GM12878 (cell line): ENCODE measurements around the gene PRPSAP2. TPM values are rescaled to one million over a fixed set of nuclear protein-coding genes. Genes with fewer than 3 reads are reported as not detected.

Source experiments
- BACH1 ChIP-seq: fragments of 450-650 bp; IDR thresholded peaks from 2 replicates; pipeline ENCODE4 v1.6.1; 2017; ENCODE audit warnings: mild to moderate bottlenecking, borderline replicate concordance
- EZH2 ChIP-seq: IDR thresholded peaks from 2 replicates; pipeline ENCODE4 v1.6.1; 2012; ENCODE audit warnings: low read depth, mild to moderate bottlenecking, control low read depth, inconsistent platforms, low read length, borderline replicate concordance; ENCODE audit not compliant: control insufficient read depth
- FOS ChIP-seq: IDR thresholded peaks from 3 replicates; pipeline ENCODE4 v1.6.1; 2011; ENCODE audit warnings: borderline replicate concordance; ENCODE audit not compliant: insufficient read length; ENCODE audit errors: extremely low read depth
- FOXM1 ChIP-seq: IDR thresholded peaks from 2 replicates; pipeline ENCODE4 v1.6.1; 2012; ENCODE audit warnings: low read depth, mild to moderate bottlenecking, inconsistent platforms, low read length, moderate library complexity
- IKZF1 ChIP-seq: fragments of 450-650 bp; conservative IDR thresholded peaks from 2 replicates; pipeline ENCODE4 v1.6.1; 2017; ENCODE audit warnings: antibody characterized with exemption, mild to moderate bottlenecking
- JUNB ChIP-seq: IDR thresholded peaks from 2 replicates; pipeline ENCODE4 v1.6.1; 2016; ENCODE audit warnings: antibody characterized with exemption, mild to moderate bottlenecking
- KDM1A ChIP-seq: fragments of 200-600 bp; sonication (generic); IDR thresholded peaks from 2 replicates; pipeline ENCODE4 v1.6.1; 2016; ENCODE audit warnings: borderline replicate concordance
- RCOR1 ChIP-seq: conservative IDR thresholded peaks from 2 replicates; pipeline ENCODE4 v1.6.1; 2012; ENCODE audit warnings: low read depth, low read length, improper control_type of control experiment
- SIX5 ChIP-seq: IDR thresholded peaks from 2 replicates; pipeline ENCODE4 v1.6.1; 2011; ENCODE audit warnings: mild to moderate bottlenecking, low read depth, low read length, moderate library complexity; ENCODE audit not compliant: severe bottlenecking
- SREBF2 ChIP-seq: IDR thresholded peaks from 2 replicates; pipeline ENCODE4 v1.6.1; 2012; ENCODE audit warnings: mild to moderate bottlenecking, low read length
- SRF ChIP-seq, 2 experiments: IDR thresholded peaks; 2 replicates each; pipeline ENCODE4 v1.6.1; 2011; ENCODE audit warnings: low read depth in 2 of 2, low read length in 2 of 2, mild to moderate bottlenecking in 1 of 2, moderate library complexity in 1 of 2
- SUPT20H ChIP-seq: IDR thresholded peaks from 2 replicates; pipeline ENCODE4 v1.6.1; 2011; ENCODE audit warnings: low read depth, mild to moderate bottlenecking, low read length, moderate library complexity, borderline replicate concordance; ENCODE audit not compliant: control insufficient read depth
- TAF1 ChIP-seq: IDR thresholded peaks from 2 replicates; pipeline ENCODE4 v1.6.1; 2011; ENCODE audit warnings: mild to moderate bottlenecking, low read depth, low read length, borderline replicate concordance
- USF2 ChIP-seq: IDR thresholded peaks from 2 replicates; pipeline ENCODE4 v1.6.1; 2011; ENCODE audit warnings: low read depth, low read length, improper control_type of control experiment, borderline replicate concordance
- YBX1 ChIP-seq: fragments of 450-650 bp; IDR thresholded peaks from 2 replicates; pipeline ENCODE4 v1.6.1; 2016; ENCODE audit warnings: antibody characterized with exemption
- ZBTB4 ChIP-seq: fragments of 450-650 bp; formaldehyde crosslinking; IDR thresholded peaks from 2 replicates; pipeline ENCODE4 v1.4.0; 2022; ENCODE audit warnings: mild to moderate bottlenecking, moderate library complexity
- ZNF687 ChIP-seq: fragments of 450-650 bp; IDR thresholded peaks from 2 replicates; pipeline ENCODE4 v1.6.1; 2017; ENCODE audit warnings: mild to moderate bottlenecking, moderate library complexity
- polyA plus RNA-seq, 11 experiments: library from polyadenylated mRNA; depleted of rRNA in 4 of 11; unstranded in 6 of 11; stranded (reverse) in 5 of 11; fragments of >200 nt; fragmentation: Nextera tagmentation in 4 of 11; fragmentation: Illumina TruSeq in 1 of 11; extraction: Ambion mirVana in 4 of 11; extraction: Trizol in 1 of 11; gene quantifications; 1 replicate in 1 of 11; 2 replicates in 10 of 11; pipeline versions ENCODE4 v1.2.1 to v1.2.3, GENCODE V29; 2011 to 2016; ENCODE audit warnings: inconsistent platforms in 2 of 11, missing spikeins in 2 of 11, low read depth in 1 of 11
- total RNA-seq, 4 experiments: library from RNA; depleted of rRNA in 3 of 4; stranded (reverse); fragments of >200 nt in 3 of 4; fragmentation: Illumina TruSeq in 1 of 4; extraction: Trizol in 1 of 4; gene quantifications; 2 replicates each; pipeline versions ENCODE4 v1.2.1 to v1.2.3, GENCODE V29; 2013 to 2021
- TF ChIP-seq, protein P1 (sequence below): fragments of 450-650 bp; formaldehyde crosslinking; IDR thresholded peaks from 2 replicates; pipeline ENCODE4 v1.4.0; 2020; ENCODE audit warnings: mild to moderate bottlenecking, moderate library complexity

The PRPSAP2 gene
- total and polyA plus RNA-seq, 10 of the 15 experiments (the other 5 are each of a cell fraction or from before 2014, with no cell fraction given): 33.2 to 102 (median 83.8) TPM

DNA sequence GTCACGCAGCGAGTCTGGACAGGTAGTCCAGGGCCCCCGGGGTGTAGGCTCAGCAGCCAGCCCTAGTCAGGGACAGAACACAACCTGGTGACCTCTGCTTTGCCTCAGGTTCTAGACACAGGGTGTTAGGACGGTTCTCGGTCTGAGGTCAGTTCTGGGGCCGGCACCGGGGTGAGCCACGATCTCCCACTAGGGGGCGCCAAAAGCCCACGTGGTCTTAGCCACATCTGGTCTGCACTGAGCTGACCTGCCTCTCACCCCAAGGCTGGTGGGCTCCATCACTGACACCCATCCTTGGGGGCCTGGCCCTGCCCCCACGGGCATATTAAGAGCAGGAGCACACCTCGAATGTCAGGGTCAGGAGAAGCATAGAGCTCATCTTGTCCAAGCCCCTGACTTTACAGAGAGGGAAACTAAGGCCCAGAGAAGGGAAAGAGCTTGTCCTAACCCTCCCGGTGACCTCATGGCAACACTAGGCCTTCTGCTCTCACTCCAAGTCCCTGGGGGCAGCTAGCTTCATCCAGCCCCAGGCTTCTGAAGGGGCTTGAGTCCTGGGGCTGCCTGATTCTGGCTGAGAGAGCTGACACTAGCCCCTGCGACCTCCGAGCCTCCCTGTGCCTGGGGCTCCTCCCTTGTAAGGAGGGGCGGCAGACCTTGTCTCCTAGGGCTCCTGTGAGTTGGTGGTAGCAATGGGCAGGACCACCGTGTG, 103.0 kb downstream of the PRPSAP2 start (continued):
- TF ChIP-seq USF2: peak; percentile 40
- no peak for TF ChIP-seq SRF (IDR thresholded peaks at IDR 0.05; ENCODE audit: low read depth in 2 of 2, low read length in 2 of 2)
- TF ChIP-seq BACH1: 0 out of 2 replicates have a peak, but pooled peaks have one; percentile 33
- no peak for TF ChIP-seq IKZF1
- no peak for TF ChIP-seq TAF1
- no peak for TF ChIP-seq EZH2
- TF ChIP-seq, protein P1, sequence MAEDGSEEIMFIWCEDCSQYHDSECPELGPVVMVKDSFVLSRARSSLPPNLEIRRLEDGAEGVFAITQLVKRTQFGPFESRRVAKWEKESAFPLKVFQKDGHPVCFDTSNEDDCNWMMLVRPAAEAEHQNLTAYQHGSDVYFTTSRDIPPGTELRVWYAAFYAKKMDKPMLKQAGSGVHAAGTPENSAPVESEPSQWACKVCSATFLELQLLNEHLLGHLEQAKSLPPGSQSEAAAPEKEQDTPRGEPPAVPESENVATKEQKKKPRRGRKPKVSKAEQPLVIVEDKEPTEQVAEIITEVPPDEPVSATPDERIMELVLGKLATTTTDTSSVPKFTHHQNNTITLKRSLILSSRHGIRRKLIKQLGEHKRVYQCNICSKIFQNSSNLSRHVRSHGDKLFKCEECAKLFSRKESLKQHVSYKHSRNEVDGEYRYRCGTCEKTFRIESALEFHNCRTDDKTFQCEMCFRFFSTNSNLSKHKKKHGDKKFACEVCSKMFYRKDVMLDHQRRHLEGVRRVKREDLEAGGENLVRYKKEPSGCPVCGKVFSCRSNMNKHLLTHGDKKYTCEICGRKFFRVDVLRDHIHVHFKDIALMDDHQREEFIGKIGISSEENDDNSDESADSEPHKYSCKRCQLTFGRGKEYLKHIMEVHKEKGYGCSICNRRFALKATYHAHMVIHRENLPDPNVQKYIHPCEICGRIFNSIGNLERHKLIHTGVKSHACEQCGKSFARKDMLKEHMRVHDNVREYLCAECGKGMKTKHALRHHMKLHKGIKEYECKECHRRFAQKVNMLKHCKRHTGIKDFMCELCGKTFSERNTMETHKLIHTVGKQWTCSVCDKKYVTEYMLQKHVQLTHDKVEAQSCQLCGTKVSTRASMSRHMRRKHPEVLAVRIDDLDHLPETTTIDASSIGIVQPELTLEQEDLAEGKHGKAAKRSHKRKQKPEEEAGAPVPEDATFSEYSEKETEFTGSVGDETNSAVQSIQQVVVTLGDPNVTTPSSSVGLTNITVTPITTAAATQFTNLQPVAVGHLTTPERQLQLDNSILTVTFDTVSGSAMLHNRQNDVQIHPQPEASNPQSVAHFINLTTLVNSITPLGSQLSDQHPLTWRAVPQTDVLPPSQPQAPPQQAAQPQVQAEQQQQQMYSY (CRISPR knock-in tag): no peak
- no peak for TF ChIP-seq ZBTB4 (CRISPR knock-in tag)
- no peak for TF ChIP-seq SUPT20H
- TF ChIP-seq SIX5: no peak
- TF ChIP-seq RCOR1: no peak
- TF ChIP-seq YBX1: no peak
- no peak for TF ChIP-seq JUNB
- TF ChIP-seq KDM1A: no peak
- peak; percentile 32; the same call in 1 of the 2 replicates for TF ChIP-seq ZNF687
- no peak for TF ChIP-seq FOXM1
- TF ChIP-seq SREBF2: no peak
- no peak for TF ChIP-seq FOS
